Sigmoid colon (tissue), 4 donors: ENCODE measurements around the gene TTC12.

ENCODE experiments used
- CTCF ChIP-seq, 4 experiments: fragments of 450-650 bp in 3 of 4; fragments of 200-600 bp in 1 of 4; IDR thresholded peaks; one replicate each; pipeline ENCODE4 v1.5.1; 2016 to 2019; ENCODE audit warnings: antibody characterized with exemption in 4 of 4, mild to moderate bottlenecking in 3 of 4, moderate library complexity in 2 of 4
- EP300 ChIP-seq, 4 donors: sonication (generic); formaldehyde crosslinking; IDR thresholded peaks; one replicate each; pipeline ENCODE4 v1.6.1; 2017; ENCODE audit warnings: antibody characterized with exemption in 4 of 4
- POLR2A ChIP-seq, 2 donors: fragments of 450-650 bp; IDR thresholded peaks; one replicate each; pipeline ENCODE4 v1.6.1; 2016; ENCODE audit warnings: antibody characterized with exemption in 2 of 2, mild to moderate bottlenecking in 2 of 2, moderate library complexity in 2 of 2
- POLR2AphosphoS5 ChIP-seq, 4 donors: sonication (generic); formaldehyde crosslinking; IDR thresholded peaks; one replicate each; pipeline ENCODE4 v1.6.1; 2017; ENCODE audit warnings: antibody characterized with exemption in 4 of 4

DNA sequence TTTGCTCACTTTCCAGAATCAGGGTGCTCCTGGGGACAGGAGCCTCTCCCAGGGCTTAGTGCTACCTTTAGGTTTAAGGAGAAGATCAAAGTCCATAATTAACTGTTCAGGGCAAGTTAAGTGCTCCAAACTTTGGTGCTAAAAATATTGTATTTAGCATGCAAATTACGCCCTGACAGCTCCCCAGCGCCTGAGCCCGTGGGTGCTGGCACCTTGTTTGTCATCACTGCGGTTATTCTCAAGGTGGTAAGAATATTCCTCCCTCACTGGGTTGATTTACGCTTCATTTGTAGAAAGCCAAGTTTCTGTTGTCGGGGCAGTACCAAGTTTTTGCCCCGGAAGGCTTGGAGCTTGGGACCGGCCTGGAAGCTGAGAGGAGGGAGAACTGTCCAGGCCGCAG is 94.5 kb downstream of the TTC12 start:
- no peak for TF ChIP-seq CTCF (IDR thresholded peaks at IDR 0.05)
- no peak for TF ChIP-seq POLR2A (IDR thresholded peaks at IDR 0.05)
- no peak for TF ChIP-seq EP300 (IDR thresholded peaks at IDR 0.05)
- no peak for TF ChIP-seq POLR2AphosphoS5 (IDR thresholded peaks at IDR 0.05)
